CD14-positive monocyte (primary cell): Measurements from ENCODE around the gene LRG1. TPM values are rescaled to one million over a fixed set of nuclear protein-coding genes. Genes with fewer than 3 reads are reported as not detected.

Source experiments
- DNase-seq, 3 donors: peaks; one replicate each; pipeline ENCODE4 v3.0.0-alpha.2; 2011 to 2022
- H2AFZ ChIP-seq: 2 replicates; pipeline ENCODE4 v1.6.0; 2012; ENCODE audit warnings: mild to moderate bottlenecking, low read depth, low read length, inconsistent platforms; ENCODE audit not compliant: insufficient read depth, poor library complexity, severe bottlenecking
- H3K27ac ChIP-seq, 2 donors: 1 replicate in 1 of 2; 2 replicates in 1 of 2; pipeline ENCODE4 v1.5.1; 2012 to 2013; ENCODE audit warnings: low read length in 2 of 2, control low read depth in 1 of 2, inconsistent platforms in 1 of 2, low read depth in 1 of 2, mild to moderate bottlenecking in 1 of 2
- H3K27me3 ChIP-seq, 2 donors: one replicate each; pipeline versions ENCODE4 v1.6.0 to v1.6.1; 2011 to 2013; ENCODE audit warnings: low read length in 2 of 2; ENCODE audit not compliant: control insufficient read depth in 2 of 2, insufficient read depth in 2 of 2
- H3K36me3 ChIP-seq, 2 donors: replicated peaks in 1 of 2; 1 replicate in 1 of 2; 2 replicates in 1 of 2; pipeline versions ENCODE4 v1.5.1 to v1.6.1; 2012 to 2013; ENCODE audit warnings: low read length in 2 of 2, control low read depth in 1 of 2, inconsistent platforms in 1 of 2, mild to moderate bottlenecking in 1 of 2; ENCODE audit not compliant: insufficient read depth in 2 of 2, control insufficient read depth in 1 of 2
- H3K4me1 ChIP-seq, 2 donors: 1 replicate in 1 of 2; 2 replicates in 1 of 2; pipeline versions ENCODE4 v1.5.1 to v1.6.1; 2012 to 2013; ENCODE audit warnings: low read length in 2 of 2, control low read depth in 1 of 2, inconsistent platforms in 1 of 2, mild to moderate bottlenecking in 1 of 2, moderate library complexity in 1 of 2; ENCODE audit not compliant: insufficient read depth in 2 of 2, control insufficient read depth in 1 of 2
- H3K4me2 ChIP-seq: replicated peaks from 2 replicates; pipeline ENCODE3; 2012; ENCODE audit warnings: low read length, moderate library complexity, mild to moderate bottlenecking; ENCODE audit not compliant: poor library complexity, severe bottlenecking; ENCODE audit errors: extremely low read depth
- H3K4me3 ChIP-seq, 3 experiments: fragments of 200-600 bp in 1 of 3; sonication (generic) in 1 of 3; replicated peaks in 1 of 3; 1 replicate in 2 of 3; 2 replicates in 1 of 3; pipeline ENCODE4 v1.5.1; 2011 to 2013; ENCODE audit warnings: low read length in 3 of 3, mild to moderate bottlenecking in 3 of 3, control low read depth in 2 of 3, low read depth in 2 of 3, inconsistent platforms in 1 of 3, moderate library complexity in 1 of 3
- H3K79me2 ChIP-seq: 2 replicates; pipeline ENCODE4 v1.6.0; 2012; ENCODE audit warnings: mild to moderate bottlenecking, control low read depth, inconsistent platforms, low read length, moderate library complexity; ENCODE audit not compliant: insufficient read depth
- H3K9ac ChIP-seq: 2 replicates; pipeline ENCODE4 v1.6.0; 2017; ENCODE audit warnings: low read length, mild to moderate bottlenecking; ENCODE audit not compliant: insufficient read depth, poor library complexity, severe bottlenecking
- H3K9me3 ChIP-seq, 2 donors: replicated peaks in 1 of 2; 1 replicate in 1 of 2; 2 replicates in 1 of 2; pipeline versions ENCODE4 v1.5.1 to v1.6.1; 2012 to 2013; ENCODE audit warnings: low read length in 2 of 2, control low read depth in 1 of 2; ENCODE audit not compliant: control insufficient read depth in 1 of 2, insufficient read depth in 1 of 2
- H4K20me1 ChIP-seq: 2 replicates; pipeline ENCODE4 v1.6.0; 2012; ENCODE audit warnings: mild to moderate bottlenecking, low read length, control low read depth, moderate library complexity; ENCODE audit not compliant: insufficient read depth
- H3K27ac Mint-ChIP-seq, 7 donors: one replicate each; pipeline ENCODE4 v1.8.0; 2020; ENCODE audit warnings: mild to moderate bottlenecking in 7 of 7, mixed read lengths in 7 of 7, moderate library complexity in 6 of 7, inconsistent platforms in 2 of 7
- H3K27me3 Mint-ChIP-seq, 3 donors: one replicate each; pipeline ENCODE4 v1.8.0; 2021 to 2022; ENCODE audit warnings: low read depth in 3 of 3, mild to moderate bottlenecking in 3 of 3, mixed read lengths in 3 of 3, moderate library complexity in 3 of 3, inconsistent platforms in 1 of 3
- H3K36me3 Mint-ChIP-seq, 2 donors: one replicate each; pipeline ENCODE4 v1.8.0; 2020; ENCODE audit warnings: mixed read lengths in 2 of 2, inconsistent platforms in 1 of 2, mild to moderate bottlenecking in 1 of 2
- H3K4me1 Mint-ChIP-seq: one replicate; pipeline ENCODE4 v1.8.0; 2020; ENCODE audit warnings: mild to moderate bottlenecking, mixed read lengths
- H3K4me3 Mint-ChIP-seq, 2 donors: one replicate each; pipeline ENCODE4 v1.8.0; 2020; ENCODE audit warnings: mild to moderate bottlenecking in 2 of 2, mixed read lengths in 2 of 2, moderate library complexity in 1 of 2
- H3K9me3 Mint-ChIP-seq, 7 donors: one replicate each; pipeline ENCODE4 v1.8.0; 2020 to 2022; ENCODE audit warnings: mixed read lengths in 7 of 7, mild to moderate bottlenecking in 6 of 7, moderate library complexity in 6 of 7, inconsistent platforms in 2 of 7
- CTCF ChIP-seq: fragments of 200-600 bp; IDR thresholded peaks from one replicate; pipeline ENCODE4 v1.8.0; 2022; ENCODE audit warnings: antibody characterized with exemption, mild to moderate bottlenecking
- WGBS: methylation state at CpG from one replicate; pipeline ENCODE4 v1.1.5; 2013; ENCODE audit warnings: missing lambda C conversion rate; ENCODE audit not compliant: insufficient coverage; 5-methylcytosine and 5-hydroxymethylcytosine counted together
- intact Hi-C, 2 donors: fragments of 100-400 bp; cut with micrococcal nuclease; formaldehyde crosslinking; loops; one replicate each; pipeline versions ENCODE4 v1.15.0 to v1.15.1; 2023
- polyA plus RNA-seq, 3 donors: library from polyadenylated mRNA; depleted of rRNA in 1 of 3; unstranded in 2 of 3; stranded (reverse) in 1 of 3; fragments of 300-500 nt in 2 of 3; fragments of >200 nt in 1 of 3; fragmentation: Illumina TruSeq in 2 of 3; gene quantifications; 1 replicate in 2 of 3; 2 replicates in 1 of 3; pipeline ENCODE4 v1.2.3, GENCODE V29; 2012 to 2021

LRG1 gene
- polyA plus RNA-seq, 3 donors = 5.5 to 50.1 (median 9.6) TPM

- H3K27me3 ChIP-seq = no peaks in the 10 kb centered on the region
- WGBS = 51% methylated on average over 8 of the region's 8 CpGs
- H3K36me3 Mint-ChIP-seq = no peaks in the 10 kb centered on the region
These were observed 22.9 kb downstream of the LRG1 start for GRCh38 chr19:4516939-4517300.

GRCh38 chr19:4516199-4516938, 23.5 kb downstream of the LRG1 start:
- no peak overlapping the region for H2AFZ ChIP-seq
- no peaks in the 10 kb centered on the region for H3K9me3 ChIP-seq
- no peak overlapping the region for H3K4me2 ChIP-seq
- H3K4me1 ChIP-seq = no peaks in the 10 kb centered on the region
- Mint-ChIP-seq H3K36me3 (no peaks in the 10 kb centered on the region), H3K4me1 (no peaks in the 10 kb centered on the region), H3K4me3 (no peak overlapping the region), H3K9me3 (peaks cover 0 to 2% (median 0%) of the 10 kb centered on the region in 7 donors), H3K27ac (peak overlapping the region in 2 of 7 donors; percentile 20 to 60), H3K27me3 (peaks cover 0 to 12% (median 6%) of the 10 kb centered on the region in 3 donors)
- WGBS = 47% methylated on average over 9 of the region's 14 CpGs
- H4K20me1 ChIP-seq = no peaks in the 10 kb centered on the region
- DNase-seq = no peak
- no peaks in the 10 kb centered on the region for H3K79me2 ChIP-seq
- H3K9ac ChIP-seq = no peak overlapping the region
- intact Hi-C loops = no loop called here
- H3K27me3 ChIP-seq = no peaks in the 10 kb centered on the region
- H3K4me3 ChIP-seq = no peak overlapping the region
- no peak overlapping the region for H3K27ac ChIP-seq
- TF ChIP-seq CTCF = no peak
- H3K36me3 ChIP-seq = no peaks in the 10 kb centered on the region

More at GRCh38 chr19:4516939-4517300, 22.9 kb downstream of the LRG1 start:
- peaks cover 0 to 13% (median 8%) of the 10 kb centered on the region in 3 donors for H3K27me3 Mint-ChIP-seq
- intact Hi-C loops = no loop called here
- no peaks in the 10 kb centered on the region for H4K20me1 ChIP-seq
- H3K36me3 ChIP-seq = no peaks in the 10 kb centered on the region
- no peaks in the 10 kb centered on the region for H3K9me3 ChIP-seq
- no peak overlapping the region for H3K27ac ChIP-seq
- no peak overlapping the region for H3K4me3 Mint-ChIP-seq
- H3K79me2 ChIP-seq = no peaks in the 10 kb centered on the region
- H3K4me1 ChIP-seq = no peaks in the 10 kb centered on the region
- DNase-seq = no peak
- no peaks in the 10 kb centered on the region for H3K4me1 Mint-ChIP-seq
- no peak overlapping the region for H3K27ac Mint-ChIP-seq
- no peak overlapping the region for H3K9ac ChIP-seq
- H3K4me3 ChIP-seq = no peak overlapping the region
- TF ChIP-seq CTCF = no peak
- no peak overlapping the region for H2AFZ ChIP-seq
- H3K9me3 Mint-ChIP-seq = peaks cover 0 to 2% (median 0%) of the 10 kb centered on the region in 7 donors
- no peak overlapping the region for H3K4me2 ChIP-seq
